ENCODE results near the gene RASSF8.
A peak's percentile ranks its signal among the peaks of the same experiment; 100 is the strongest.

RASSF8 gene

DNA sequence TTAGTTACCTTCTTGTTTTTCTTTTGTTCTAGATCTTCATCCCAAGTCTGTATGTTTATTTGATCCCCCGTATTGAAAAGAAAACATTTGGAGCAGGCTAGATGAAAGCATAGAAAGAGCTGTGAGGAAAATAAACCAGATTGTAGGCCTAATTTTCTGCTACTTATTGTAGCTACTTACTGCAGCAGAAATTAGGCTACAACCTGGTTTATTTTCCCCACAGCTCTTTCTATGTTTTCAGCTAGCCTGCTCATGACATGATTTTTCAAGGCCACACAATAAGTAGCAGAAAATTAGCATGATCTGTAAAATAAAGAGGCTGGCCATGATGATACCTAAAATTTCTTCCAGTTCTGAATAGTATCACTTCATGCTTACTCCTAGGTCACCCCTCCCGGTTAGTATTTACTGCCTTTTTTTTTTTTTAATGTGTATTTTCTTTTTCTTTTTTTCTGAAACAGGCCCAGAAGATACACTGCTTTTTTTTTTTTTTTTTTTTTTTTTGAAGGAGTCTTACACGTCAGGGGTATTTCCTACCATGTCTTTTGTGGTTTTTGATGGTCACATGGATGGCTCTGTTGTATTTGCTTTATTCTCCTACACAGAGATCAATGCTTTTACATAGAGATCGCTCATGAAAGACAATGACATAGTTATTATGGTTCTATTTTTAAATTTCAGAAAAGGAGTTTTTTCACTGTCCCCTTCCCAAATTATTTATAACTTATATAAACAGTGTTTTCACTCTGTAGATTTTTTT lies 134.0 kb downstream of the RASSF8 start:
- TF ChIP-seq POLR2A (IDR thresholded peaks at IDR 0.05; ENCODE audit: low read length) (no peak), GATA1 (IDR thresholded peaks at IDR 0.05; ENCODE audit: low read depth, low read length) (no peak)
- DNase-seq, result no peak

DNA sequence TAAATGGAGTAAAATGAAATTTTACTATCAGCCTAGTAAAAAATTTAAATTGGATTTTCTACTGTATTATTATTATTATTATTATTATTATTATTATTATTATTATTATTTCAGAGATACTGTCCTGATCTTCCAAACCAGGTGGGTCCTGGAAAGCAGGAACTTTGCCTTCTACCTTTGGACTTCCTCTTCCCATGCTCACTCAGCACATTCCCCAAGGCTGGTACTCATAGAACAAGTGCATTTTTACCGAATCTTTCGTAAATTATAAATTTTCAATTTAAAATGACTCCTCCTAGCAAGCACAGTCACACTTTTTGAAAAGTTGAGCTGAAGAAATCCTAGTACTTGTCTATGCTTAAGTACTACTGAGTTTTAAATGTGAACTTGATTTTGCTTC lies 136.7 kb downstream of the RASSF8 start:
- DNase-seq, result no peak
- TF ChIP-seq GATA1 (IDR thresholded peaks at IDR 0.05; ENCODE audit: low read depth, low read length), result no peak
- TF ChIP-seq POLR2A (IDR thresholded peaks at IDR 0.05; ENCODE audit: low read length), result no peak

DNA sequence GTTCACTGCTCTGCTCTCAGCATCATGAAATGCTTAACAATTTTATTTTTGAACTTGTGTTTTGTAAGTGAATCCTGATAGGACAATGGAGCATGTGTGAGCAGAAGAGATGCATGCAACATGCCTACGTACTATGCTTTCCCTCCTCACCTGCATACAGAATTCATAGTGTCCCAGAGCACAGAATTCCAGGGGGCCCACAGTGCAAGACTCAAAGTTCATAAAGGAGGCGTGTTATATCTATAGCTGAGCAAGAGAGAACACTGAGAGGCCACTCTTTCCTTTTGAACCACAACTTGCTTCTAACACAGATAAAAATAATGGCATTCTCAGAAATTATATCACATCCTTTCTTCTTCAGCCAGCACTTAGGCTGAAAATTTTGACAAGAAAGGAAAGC lies 137.6 kb downstream of the RASSF8 start:
- DNase-seq, result no peak
- no peak for TF ChIP-seq POLR2A (IDR thresholded peaks at IDR 0.05; ENCODE audit: low read length)
- no peak for TF ChIP-seq GATA1 (IDR thresholded peaks at IDR 0.05; ENCODE audit: low read depth, low read length)

DNA sequence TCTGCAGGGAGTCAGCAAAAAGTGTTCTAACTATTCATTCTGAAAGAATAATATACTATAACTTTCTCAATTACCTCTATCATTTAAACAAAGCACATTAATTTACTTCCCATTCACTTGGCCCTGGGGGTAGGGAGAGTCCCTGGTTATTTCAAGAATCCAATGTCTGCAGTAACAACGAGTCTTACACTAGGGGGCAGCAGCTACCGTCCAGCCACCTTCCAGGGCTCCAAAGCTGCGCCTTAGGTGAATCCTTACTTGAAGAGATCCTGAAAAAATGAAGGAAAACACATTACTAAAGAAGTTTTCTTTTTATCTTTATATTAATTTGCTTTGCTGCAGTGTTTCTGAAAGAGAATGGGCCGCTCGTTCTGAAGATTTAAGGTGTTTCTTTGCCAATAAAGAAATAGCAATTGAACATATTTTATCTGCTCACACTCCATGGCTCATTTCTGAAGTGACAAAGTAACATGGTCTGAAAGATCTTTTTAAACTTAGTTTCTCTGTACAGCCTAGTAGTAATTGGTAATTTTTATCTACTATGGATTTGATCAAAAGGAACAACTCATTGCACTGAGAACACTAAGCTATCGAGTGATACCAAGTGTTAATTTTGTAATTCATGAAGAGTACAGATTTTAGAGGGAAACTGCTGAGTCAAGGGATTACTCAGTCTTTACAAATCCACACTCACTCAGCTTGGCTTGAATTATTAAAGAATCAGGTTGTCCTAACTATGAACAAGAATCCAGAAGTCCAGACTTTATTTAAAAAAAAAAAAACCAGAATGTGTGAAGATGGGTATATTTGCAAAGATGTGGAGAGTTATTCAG lies 138.8 kb downstream of the RASSF8 start:
- no peak for TF ChIP-seq GATA1 (IDR thresholded peaks at IDR 0.05; ENCODE audit: low read depth, low read length)
- no peak for TF ChIP-seq POLR2A (IDR thresholded peaks at IDR 0.05; ENCODE audit: low read length)

DNA sequence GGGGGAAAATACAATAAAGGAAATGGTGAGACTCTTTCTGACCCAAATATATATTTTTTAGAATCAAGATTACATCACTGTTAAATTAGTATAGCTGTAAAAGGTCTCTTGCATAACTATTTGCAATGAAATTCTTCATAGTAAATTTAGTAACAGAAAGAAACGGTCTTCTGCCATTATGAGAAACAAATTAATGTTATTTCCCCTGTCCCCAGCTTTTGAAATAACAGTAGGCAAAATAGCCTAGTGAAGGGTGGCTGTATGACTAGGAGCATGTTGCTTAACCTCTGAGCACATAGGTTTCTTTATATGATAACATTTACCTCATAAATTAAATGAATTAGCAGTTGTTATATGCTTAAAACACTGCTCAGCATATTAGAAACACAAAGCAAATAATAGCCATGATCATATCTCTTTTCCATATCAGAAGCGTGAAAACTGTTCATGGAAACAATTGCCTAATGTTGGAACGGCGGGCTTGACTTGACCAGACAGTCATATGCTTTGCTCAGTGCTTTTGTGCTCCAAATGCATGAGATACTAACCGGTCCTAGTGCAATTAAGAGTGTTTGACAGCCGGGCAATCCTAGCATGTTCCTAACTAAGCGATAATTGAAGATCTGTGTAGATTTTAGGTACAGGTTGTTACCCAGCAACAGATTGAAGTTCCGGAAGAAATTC lies 142.3 kb downstream of the RASSF8 start:
- no peak for DNase-seq
- no peak for TF ChIP-seq GATA1 (IDR thresholded peaks at IDR 0.05; ENCODE audit: low read depth, low read length)
- no peak for TF ChIP-seq POLR2A (IDR thresholded peaks at IDR 0.05; ENCODE audit: low read length)

More for the DNA sequence above, 138.8 kb downstream of the RASSF8 start:
- peak; percentile 62 to 79 for DNase-seq

DNA sequence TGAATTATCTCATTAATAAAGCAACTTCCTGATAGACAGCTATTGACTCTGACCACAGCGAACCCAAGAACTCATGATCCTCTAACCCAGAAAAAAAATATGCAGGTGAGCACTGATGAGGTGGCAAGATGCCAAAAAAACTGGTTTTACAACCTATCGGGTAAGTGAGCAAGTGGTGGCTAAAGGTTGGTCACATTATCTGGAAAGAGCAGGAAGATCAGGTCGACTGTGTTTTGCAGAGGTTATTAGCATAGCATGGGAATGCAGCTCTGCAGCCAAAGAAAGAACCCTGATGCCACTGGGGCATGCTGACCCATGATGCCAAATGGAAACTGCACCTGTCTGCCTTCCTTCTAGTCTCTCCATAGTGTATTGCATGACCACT lies 142.9 kb downstream of the RASSF8 start:
- TF ChIP-seq POLR2A (IDR thresholded peaks at IDR 0.05; ENCODE audit: low read length) (no peak), GATA1 (IDR thresholded peaks at IDR 0.05; ENCODE audit: low read depth, low read length) (no peak)

DNA sequence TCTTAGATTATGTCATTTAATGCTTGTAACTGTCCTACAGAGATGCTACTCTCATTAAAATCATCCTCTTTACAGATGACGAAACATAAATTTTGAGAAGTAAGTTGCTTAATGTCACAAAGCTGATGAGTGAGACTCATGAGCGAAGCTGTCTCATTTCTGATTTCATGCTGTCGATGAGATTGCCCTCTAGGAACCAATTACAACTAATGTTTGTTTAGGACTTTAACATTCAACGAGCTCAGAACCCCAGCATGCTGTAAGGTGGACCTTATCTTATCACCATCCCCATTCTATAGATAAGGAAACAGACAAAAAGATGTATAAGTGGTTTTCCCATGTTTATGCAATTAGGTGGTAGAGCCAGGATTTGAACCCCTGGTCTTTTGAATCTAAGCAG lies 143.3 kb downstream of the RASSF8 start:
- TF ChIP-seq GATA1 (IDR thresholded peaks at IDR 0.05; ENCODE audit: low read depth, low read length), result no peak
- no peak for TF ChIP-seq POLR2A (IDR thresholded peaks at IDR 0.05; ENCODE audit: low read length)

More for the DNA sequence above, 142.9 kb downstream of the RASSF8 start:
- no peak for DNase-seq

DNA sequence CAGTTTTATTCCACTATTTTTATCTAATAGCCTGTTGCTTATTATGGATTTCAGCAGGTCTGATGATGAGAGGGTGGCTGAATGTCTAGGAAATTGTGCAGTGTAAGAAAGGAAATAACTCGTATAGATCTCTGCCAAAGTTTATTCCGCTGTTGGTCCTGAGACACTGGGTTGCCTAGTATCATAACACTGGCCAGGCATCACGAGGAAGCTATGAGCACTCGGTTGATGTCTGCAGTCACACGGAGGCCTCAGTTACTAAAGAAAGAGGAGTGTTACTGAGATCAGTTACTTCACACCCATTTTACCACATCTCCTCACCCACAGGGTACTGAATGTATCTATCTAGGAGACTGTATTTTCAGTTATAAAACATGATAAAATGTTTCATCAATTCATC lies 144.5 kb downstream of the RASSF8 start:
- TF ChIP-seq GATA1 (IDR thresholded peaks at IDR 0.05; ENCODE audit: low read depth, low read length), result no peak
- no peak for TF ChIP-seq POLR2A (IDR thresholded peaks at IDR 0.05; ENCODE audit: low read length)
- DNase-seq, result no peak

More for the DNA sequence above, 143.3 kb downstream of the RASSF8 start:
- no peak for DNase-seq

DNA sequence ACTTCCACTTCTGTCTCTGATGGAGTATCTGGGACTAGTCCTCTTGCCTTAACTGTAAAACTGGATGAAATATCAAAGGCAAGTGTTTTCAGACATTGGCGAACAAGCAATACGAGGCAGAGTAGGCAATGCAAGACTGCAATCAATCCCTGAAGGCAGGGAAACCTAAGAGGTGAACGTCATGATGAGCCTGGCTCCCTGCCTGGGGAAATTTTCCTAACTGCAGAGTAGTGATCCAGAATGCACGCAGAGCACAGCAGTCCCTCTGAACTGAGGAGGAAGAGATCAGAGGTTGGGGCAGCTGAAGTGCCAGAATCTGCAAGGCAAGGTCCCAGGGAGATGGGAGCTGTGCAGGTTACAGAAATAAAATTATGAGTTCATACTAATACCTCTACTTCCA lies 147.9 kb downstream of the RASSF8 start:
- DNase-seq, result no peak
- TF ChIP-seq POLR2A (IDR thresholded peaks at IDR 0.05; ENCODE audit: low read length) (no peak), GATA1 (IDR thresholded peaks at IDR 0.05; ENCODE audit: low read depth, low read length) (no peak)

DNA sequence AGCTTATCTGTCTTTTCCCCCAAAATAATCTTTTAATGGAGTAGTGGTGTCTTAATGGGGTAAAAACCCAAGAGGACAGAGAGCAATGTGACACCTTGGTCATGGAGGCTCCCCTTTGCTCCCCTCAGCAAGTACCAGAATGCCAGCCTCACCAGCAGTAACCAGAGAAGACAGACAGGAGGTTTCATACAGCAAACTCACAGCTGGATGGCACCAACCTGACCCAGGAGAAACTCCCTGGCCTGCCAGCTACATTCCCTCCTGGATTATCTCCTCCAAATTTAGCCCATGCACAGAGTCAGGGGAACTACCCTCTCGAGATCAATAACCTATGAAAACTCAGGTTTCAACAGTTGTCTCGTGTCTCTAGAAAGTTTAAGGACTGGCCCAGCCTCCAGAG lies 150.4 kb downstream of the RASSF8 start:
- TF ChIP-seq GATA1 (IDR thresholded peaks at IDR 0.05; ENCODE audit: low read depth, low read length) (no peak), POLR2A (IDR thresholded peaks at IDR 0.05; ENCODE audit: low read length) (no peak)
- no peak for DNase-seq

DNA sequence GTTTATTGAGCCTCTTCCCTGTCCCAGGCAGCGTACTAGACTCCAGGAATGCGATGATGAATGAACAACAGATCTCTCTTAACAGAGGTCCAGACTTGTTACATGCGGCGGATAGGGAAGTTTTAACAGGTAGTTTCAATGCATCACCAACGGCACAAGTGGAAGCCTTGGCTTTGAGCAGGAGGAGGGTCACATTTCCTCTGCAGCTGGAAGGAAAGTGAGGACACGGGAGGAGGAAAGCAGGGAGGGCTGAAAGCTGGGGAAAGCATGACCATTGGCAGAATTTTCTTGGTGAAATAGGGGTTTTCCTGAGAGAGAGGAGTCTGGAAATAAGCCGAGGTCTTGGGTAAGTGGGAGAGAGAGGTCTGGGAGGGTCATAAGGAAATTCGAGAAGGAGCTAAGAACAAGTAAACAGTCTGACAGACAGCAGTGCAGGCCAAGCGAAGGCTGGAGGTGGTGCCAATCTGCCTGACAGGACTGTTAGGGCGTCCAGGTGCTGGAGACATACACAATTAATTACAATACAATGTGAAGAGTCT lies 150.9 kb downstream of the RASSF8 start:
- TF ChIP-seq GATA1 (IDR thresholded peaks at IDR 0.05; ENCODE audit: low read depth, low read length), result no peak
- no peak for TF ChIP-seq POLR2A (IDR thresholded peaks at IDR 0.05; ENCODE audit: low read length)
- DNase-seq, result no peak

DNA sequence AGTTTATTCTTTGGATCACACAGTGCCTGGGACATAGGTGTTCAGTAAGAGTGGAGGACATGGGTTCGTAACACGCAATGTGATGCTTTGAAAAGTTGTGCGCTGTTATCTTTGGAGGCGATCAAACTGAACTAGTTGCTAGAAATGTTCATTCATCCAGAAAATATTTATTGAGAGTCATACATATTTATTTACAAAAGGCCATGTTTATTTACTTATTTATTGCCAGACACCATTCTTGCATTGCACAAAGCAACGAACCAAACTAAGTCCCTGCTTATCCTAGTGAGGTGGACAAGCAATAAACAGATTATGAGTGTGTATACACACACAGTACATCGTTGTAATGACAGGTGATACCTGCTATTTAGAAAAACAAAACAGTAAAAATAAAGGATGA lies 153.8 kb downstream of the RASSF8 start:
- TF ChIP-seq GATA1 (IDR thresholded peaks at IDR 0.05; ENCODE audit: low read depth, low read length) (no peak), POLR2A (IDR thresholded peaks at IDR 0.05; ENCODE audit: low read length) (no peak)

DNA sequence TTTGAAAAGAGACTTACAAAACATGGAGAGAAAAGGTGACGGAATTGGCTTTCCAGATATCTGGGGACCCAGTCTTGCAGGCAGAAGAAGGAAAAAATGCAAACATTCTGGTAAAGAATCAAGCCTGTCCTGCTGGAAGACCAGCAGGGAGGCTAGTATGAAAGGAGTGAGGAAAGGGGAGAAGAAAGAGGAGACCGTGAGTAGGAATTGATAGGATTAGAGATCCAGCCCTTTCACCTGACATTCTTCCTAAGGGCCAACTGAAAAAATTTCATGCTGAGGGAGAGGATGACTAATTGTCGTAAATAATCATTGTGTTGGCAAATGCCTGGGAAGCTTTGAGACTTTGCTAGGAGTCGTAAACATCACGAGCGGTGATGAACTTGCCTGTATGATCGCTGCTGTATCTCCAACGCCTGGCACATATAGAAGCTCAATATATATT lies 154.2 kb downstream of the RASSF8 start:
- no peak for TF ChIP-seq GATA1 (IDR thresholded peaks at IDR 0.05; ENCODE audit: low read depth, low read length)
- TF ChIP-seq POLR2A (IDR thresholded peaks at IDR 0.05; ENCODE audit: low read length), result no peak
- DNase-seq, result no peak

More for the DNA sequence above, 153.8 kb downstream of the RASSF8 start:
- DNase-seq, result no peak

Data from erythroblast (primary cell).